Liver (tissue), 9 donors: ENCODE data around the gene LRP10. TPM values are rescaled to one million over a fixed set of nuclear protein-coding genes. Genes with fewer than 3 reads are reported as not detected.

Experiments
- DNase-seq: peaks from one replicate; pipeline ENCODE4 v3.0.0-alpha.2; 2017; ENCODE audit warnings: low spot score
- H3K27ac ChIP-seq, 2 donors: one replicate each; pipeline ENCODE4 v1.7.0; 2013; ENCODE audit warnings: inconsistent platforms in 2 of 2, low read length in 2 of 2, control low read depth in 1 of 2, low read depth in 1 of 2, mild to moderate bottlenecking in 1 of 2
- H3K27me3 ChIP-seq, 4 donors: one replicate each; pipeline versions ENCODE4 v1.6.1 to v1.7.0; 2013; ENCODE audit warnings: low read length in 3 of 4, inconsistent platforms in 1 of 4, mild to moderate bottlenecking in 1 of 4, moderate library complexity in 1 of 4; ENCODE audit not compliant: control insufficient read depth in 4 of 4, insufficient read depth in 4 of 4
- H3K36me3 ChIP-seq, 4 donors: one replicate each; pipeline versions ENCODE4 v1.6.1 to v1.7.0; 2013; ENCODE audit warnings: low read length in 3 of 4, mild to moderate bottlenecking in 3 of 4, low read depth in 1 of 4, moderate library complexity in 1 of 4; ENCODE audit not compliant: control insufficient read depth in 4 of 4, insufficient read depth in 3 of 4
- H3K4me1 ChIP-seq, 4 donors: one replicate each; pipeline versions ENCODE4 v1.6.1 to v1.7.0; 2013; ENCODE audit warnings: low read length in 3 of 4, mild to moderate bottlenecking in 3 of 4, moderate library complexity in 1 of 4; ENCODE audit not compliant: control insufficient read depth in 4 of 4, insufficient read depth in 4 of 4
- H3K4me3 ChIP-seq, 3 donors: one replicate each; pipeline versions ENCODE4 v1.6.1 to v1.7.0; 2013; ENCODE audit warnings: low read length in 3 of 3, control low read depth in 1 of 3, low read depth in 1 of 3, mild to moderate bottlenecking in 1 of 3
- H3K9ac ChIP-seq, 2 donors: one replicate each; pipeline ENCODE4 v1.7.0; 2013; ENCODE audit warnings: low read length in 2 of 2, mild to moderate bottlenecking in 2 of 2, moderate library complexity in 2 of 2, control low read depth in 1 of 2, low read depth in 1 of 2
- H3K9me3 ChIP-seq, 4 donors: one replicate each; pipeline versions ENCODE4 v1.6.1 to v1.7.0; 2013; ENCODE audit warnings: low read length in 3 of 4; ENCODE audit not compliant: control insufficient read depth in 4 of 4
- EGR1 ChIP-seq, 2 donors: IDR thresholded peaks; 2 replicates each; pipeline ENCODE4 v1.6.1; 2016 to 2018; ENCODE audit warnings: antibody characterized with exemption in 2 of 2, low read depth in 2 of 2
- FOXA2 ChIP-seq: IDR thresholded peaks from 2 replicates; pipeline ENCODE4 v1.6.1; 2016; ENCODE audit warnings: antibody characterized with exemption
- GABPA ChIP-seq, 2 donors: IDR thresholded peaks in 1 of 2; conservative IDR thresholded peaks in 1 of 2; 2 replicates each; pipeline ENCODE4 v1.6.1; 2016; ENCODE audit warnings: antibody characterized with exemption in 2 of 2, mild to moderate bottlenecking in 1 of 2, moderate library complexity in 1 of 2
- HNF4G ChIP-seq: IDR thresholded peaks from 2 replicates; pipeline ENCODE4 v1.6.1; 2016; ENCODE audit warnings: antibody characterized with exemption
- JUND ChIP-seq, 2 donors: IDR thresholded peaks; 2 replicates each; pipeline ENCODE4 v1.6.1; 2016; ENCODE audit warnings: antibody characterized with exemption in 2 of 2
- RXRA ChIP-seq, 2 donors: IDR thresholded peaks; 2 replicates each; pipeline ENCODE4 v1.6.1; 2017 to 2018; ENCODE audit warnings: antibody characterized with exemption in 2 of 2, mild to moderate bottlenecking in 1 of 2
- SP1 ChIP-seq: IDR thresholded peaks from 2 replicates; pipeline ENCODE4 v1.6.1; 2018; ENCODE audit warnings: antibody characterized with exemption, mild to moderate bottlenecking
- TAF1 ChIP-seq: conservative IDR thresholded peaks from 2 replicates; pipeline ENCODE4 v1.6.1; 2016; ENCODE audit warnings: antibody characterized with exemption, mild to moderate bottlenecking
- YY1 ChIP-seq: IDR thresholded peaks from 2 replicates; pipeline ENCODE4 v1.6.1; 2016; ENCODE audit warnings: antibody characterized with exemption, mild to moderate bottlenecking
- WGBS: extraction: QIAGEN DNeasy Blood & Tissue Kit; methylation state at CpG from one replicate; pipeline ENCODE4 v1.1.7; 2013; 5-methylcytosine and 5-hydroxymethylcytosine counted together
- polyA plus RNA-seq, 2 donors: library from polyadenylated mRNA; stranded (reverse) in 1 of 2; unstranded in 1 of 2; fragments of 200-250 nt in 1 of 2; fragments of >200 nt in 1 of 2; fragmentation: Nextera tagmentation in 1 of 2; extraction: Ambion mirVana in 1 of 2; gene quantifications; one replicate each; pipeline versions ENCODE4 v1.2.1 to v1.2.3, GENCODE V29; 2013 to 2015
- total RNA-seq, 2 donors: library from RNA; depleted of rRNA; stranded (reverse); fragments of >200 nt; gene quantifications; one replicate each; pipeline ENCODE4 v1.2.3, GENCODE V29; 2014
- TF ChIP-seq, protein P1 (sequence below): IDR thresholded peaks from 2 replicates; pipeline ENCODE4 v1.6.1; 2016; ENCODE audit warnings: antibody characterized with exemption
- TF ChIP-seq, protein P2 (sequence below): IDR thresholded peaks from 2 replicates; pipeline ENCODE4 v1.6.1; 2016; ENCODE audit warnings: antibody characterized with exemption
- donor health status: healthy.
- donor health status: healthy.
- donor health status: healthy.
- donor health status: healthy.
- donor health status: healthy.

LRP10 gene
- total and polyA plus RNA-seq, 4 donors: 19.5 to 61.7 (median 31.3) TPM

DNA sequence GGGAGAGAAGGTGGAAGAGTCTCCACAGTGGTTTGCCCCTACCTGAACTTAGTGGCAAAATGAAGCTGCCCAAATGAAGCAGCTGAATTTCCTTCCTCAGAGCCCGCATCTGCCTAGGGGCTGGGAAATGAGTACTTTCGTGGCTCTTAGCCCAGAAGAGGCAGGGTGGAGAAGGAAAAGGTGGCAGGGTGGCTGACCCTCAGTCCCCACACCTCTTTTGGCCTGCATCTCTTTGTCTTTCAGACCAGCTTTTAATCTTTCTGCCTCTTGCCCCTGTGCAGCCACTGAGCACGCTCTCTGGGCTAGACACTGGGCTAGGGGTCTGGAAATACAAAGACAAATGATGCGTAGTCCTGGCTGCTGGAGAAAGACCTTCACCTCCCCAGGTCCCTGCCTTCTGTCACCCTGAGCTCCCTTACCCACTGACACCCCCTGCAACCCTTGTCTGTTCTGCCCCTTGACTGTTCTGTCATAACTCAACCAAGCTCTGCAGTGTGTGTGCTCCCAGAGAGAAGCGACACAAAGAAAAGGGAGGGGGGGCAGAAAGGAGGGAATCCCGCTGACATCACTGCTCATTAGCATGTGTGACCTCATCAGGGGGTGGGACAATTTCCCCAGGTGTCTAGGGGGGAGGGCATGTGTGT, 11.1 kb downstream of the LRP10 start:
- Histone ChIP-seq H3K4me3 (no peak overlapping the region), H3K27me3 (no peaks in the 10 kb centered on the region), H3K4me1 (peaks cover 0 to 4% (median 2%) of the 10 kb centered on the region in 4 donors), H3K9ac (no peak overlapping the region), H3K9me3 (no peaks in the 10 kb centered on the region), H3K36me3 (peaks cover 0 to 16% (median 12%) of the 10 kb centered on the region in 4 donors), H3K27ac (no peak overlapping the region)
- no peak for DNase-seq
- no peak for TF ChIP-seq YY1
- WGBS: 39% methylated on average over 6 of the region's 6 CpGs

DNA sequence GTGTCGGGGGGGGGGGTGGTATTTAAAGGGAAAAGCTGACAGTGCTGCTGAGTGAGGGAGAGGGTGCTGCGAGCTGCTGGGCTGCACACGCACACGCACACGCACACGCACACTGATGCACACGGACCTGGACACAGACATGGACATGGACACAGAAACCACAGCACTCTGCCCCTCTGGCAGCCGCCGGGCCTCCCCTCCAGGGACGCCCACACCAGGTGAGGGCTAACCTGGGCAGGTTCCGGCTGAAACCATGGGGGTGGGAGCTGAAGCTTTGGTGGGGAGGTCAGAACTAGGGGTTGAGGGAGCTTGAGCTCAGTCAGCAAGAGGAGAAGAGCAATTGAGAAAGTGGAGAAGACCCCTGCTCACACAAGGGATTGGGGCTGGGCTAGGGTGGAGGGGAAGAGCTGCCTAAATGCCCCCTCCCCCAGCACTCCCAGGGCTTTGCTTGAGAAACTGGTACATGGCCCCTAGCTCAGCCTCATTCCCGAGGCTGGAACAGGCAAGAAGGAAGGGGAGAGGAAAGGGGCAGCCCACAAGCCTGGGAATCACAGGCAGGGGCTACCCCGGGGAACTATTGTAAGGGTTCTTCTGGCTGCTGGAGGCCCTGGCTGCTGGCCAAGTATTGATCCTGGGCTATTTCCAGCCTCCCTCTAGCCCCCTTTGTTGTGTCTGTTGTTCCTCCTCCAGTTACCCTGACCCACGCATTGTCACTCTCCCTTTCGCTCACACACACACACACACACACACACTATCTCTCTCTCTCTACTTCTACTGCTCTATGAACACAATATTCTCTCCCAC, 11.8 kb downstream of the LRP10 start, which contains the start of gene REM2:
Gene REM2, plus strand, starts transcription at position 50 of the 804 bp plus-strand sequence. Its CDS starts 66 bp downstream, at position 116.
- no peaks in the 10 kb centered on the region for H3K9me3 ChIP-seq
- DNase-seq: no peak
- TF ChIP-seq, protein P1, sequence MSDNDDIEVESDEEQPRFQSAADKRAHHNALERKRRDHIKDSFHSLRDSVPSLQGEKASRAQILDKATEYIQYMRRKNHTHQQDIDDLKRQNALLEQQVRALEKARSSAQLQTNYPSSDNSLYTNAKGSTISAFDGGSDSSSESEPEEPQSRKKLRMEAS: no peak
- TF ChIP-seq SP1 (no peak), TAF1 (no peak)
- no peak within 1 kb of the TSS for H3K9ac ChIP-seq
- WGBS: 36% methylated on average over 15 of the region's 15 CpGs
- H3K36me3 ChIP-seq: peaks cover 0 to 9% (median 5%) of the 10 kb centered on the region in 4 donors
- no peak within 1 kb of the TSS for H3K4me3 ChIP-seq
- no peak within 1 kb of the TSS for H3K27ac ChIP-seq
- H3K4me1 ChIP-seq: peaks cover 0 to 4% (median 2%) of the 10 kb centered on the region in 4 donors
- no peaks in the 10 kb centered on the region for H3K27me3 ChIP-seq

DNA sequence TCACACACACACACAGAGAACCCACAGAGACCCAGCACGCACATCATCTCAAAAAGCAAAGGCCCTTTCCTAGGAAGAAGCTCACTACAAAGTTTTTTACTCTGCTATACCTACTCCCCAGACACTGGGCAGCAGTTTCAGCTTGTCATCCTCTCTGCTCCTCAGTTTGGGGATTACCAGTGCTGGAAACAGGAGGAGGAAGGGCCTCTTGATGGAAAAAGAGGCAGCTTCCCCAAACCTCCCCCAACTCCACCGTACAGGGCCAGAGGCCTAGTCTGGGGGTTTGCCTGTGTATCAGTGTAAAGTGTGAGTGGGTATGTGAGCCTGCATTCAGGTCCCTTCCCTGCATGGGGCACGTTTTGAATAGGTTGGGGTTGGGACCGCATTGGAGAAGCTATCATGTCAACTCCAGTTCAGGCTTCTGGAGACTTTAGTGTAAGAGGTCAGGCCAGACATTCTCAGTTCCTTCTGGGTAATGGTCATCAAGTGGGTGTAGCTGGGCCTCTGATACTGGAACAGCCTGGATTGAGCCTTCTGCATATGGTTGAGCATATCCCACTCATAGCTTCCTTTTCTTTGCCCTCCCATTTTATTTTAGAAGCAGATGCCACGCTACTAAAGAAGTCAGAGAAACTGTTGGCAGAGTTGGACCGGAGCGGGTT, 12.7 kb downstream of the LRP10 start:
- H3K27me3 ChIP-seq: no peaks in the 10 kb centered on the region
- H3K4me3 ChIP-seq: no peak overlapping the region
- H3K27ac ChIP-seq: no peak overlapping the region
- peaks cover 0 to 4% (median 2%) of the 10 kb centered on the region in 4 donors for H3K4me1 ChIP-seq
- DNase-seq: no peak
- no peaks in the 10 kb centered on the region for H3K9me3 ChIP-seq
- H3K9ac ChIP-seq: no peak overlapping the region
- peaks cover 0 to 4% (median under 1%) of the 10 kb centered on the region in 4 donors for H3K36me3 ChIP-seq
- TF ChIP-seq FOXA2 (no peak), HNF4G (no peak), RXRA (IDR thresholded peaks at IDR 0.05) (no peak), JUND (IDR thresholded peaks at IDR 0.05) (no peak), GABPA (IDR thresholded peaks at IDR 0.05 in 1 of 2, conservative IDR thresholded peaks at IDR 0.05 in 1 of 2) (no peak), EGR1 (IDR thresholded peaks at IDR 0.05; ENCODE audit: low read depth in 2 of 2) (no peak)
- TF ChIP-seq, protein P1: no peak
- TF ChIP-seq, protein P2, sequence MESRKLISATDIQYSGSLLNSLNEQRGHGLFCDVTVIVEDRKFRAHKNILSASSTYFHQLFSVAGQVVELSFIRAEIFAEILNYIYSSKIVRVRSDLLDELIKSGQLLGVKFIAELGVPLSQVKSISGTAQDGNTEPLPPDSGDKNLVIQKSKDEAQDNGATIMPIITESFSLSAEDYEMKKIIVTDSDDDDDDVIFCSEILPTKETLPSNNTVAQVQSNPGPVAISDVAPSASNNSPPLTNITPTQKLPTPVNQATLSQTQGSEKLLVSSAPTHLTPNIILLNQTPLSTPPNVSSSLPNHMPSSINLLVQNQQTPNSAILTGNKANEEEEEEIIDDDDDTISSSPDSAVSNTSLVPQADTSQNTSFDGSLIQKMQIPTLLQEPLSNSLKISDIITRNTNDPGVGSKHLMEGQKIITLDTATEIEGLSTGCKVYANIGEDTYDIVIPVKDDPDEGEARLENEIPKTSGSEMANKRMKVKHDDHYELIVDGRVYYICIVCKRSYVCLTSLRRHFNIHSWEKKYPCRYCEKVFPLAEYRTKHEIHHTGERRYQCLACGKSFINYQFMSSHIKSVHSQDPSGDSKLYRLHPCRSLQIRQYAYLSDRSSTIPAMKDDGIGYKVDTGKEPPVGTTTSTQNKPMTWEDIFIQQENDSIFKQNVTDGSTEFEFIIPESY: no peak
- 92% methylated on average over 7 of the region's 7 CpGs for WGBS
